ENCODE measurements around the gene TTC6.
"Not testable (repeated sequence)": the region's sequence is repeated elsewhere in the genome, so short reads cannot be mapped to it uniquely, and the experiment has no call there.

TTC6 gene

GRCh38 chr14:37594971-37595808 lies at the start of gene TTC6, which contains the start of gene FOXA1:
Gene TTC6, plus strand, starts transcription at chr14:37595629. Its CDS starts 26,436 bp downstream, at chr14:37622065.
Gene FOXA1, minus strand, starts transcription at chr14:37595249. Its CDS starts 277 bp downstream, at chr14:37594972.
- peaks cover 24% of the 10 kb centered on the region for H3K36me3 Mint-ChIP-seq
- no peak for DNase-seq
- peak within 1 kb of the TSS; percentile 41 for H3K4me3 Mint-ChIP-seq
- H3K27ac Mint-ChIP-seq: peak within 1 kb of the TSS; percentile 82
- peaks cover 98% of the 10 kb centered on the region for H3K27me3 Mint-ChIP-seq
- H3K4me1 Mint-ChIP-seq: peaks cover 17% of the 10 kb centered on the region
- H3K9me3 Mint-ChIP-seq: peaks cover 11% of the 10 kb centered on the region
- CTCF ChIA-PET: no interaction called here

GRCh38 chr14:37546621-37547447 lies 48.6 kb upstream of the TTC6 start:
- CTCF ChIA-PET: no interaction called here
- H3K36me3 Mint-ChIP-seq: no peaks in the 10 kb centered on the region
- DNase-seq: no peak
- H3K4me1 Mint-ChIP-seq: no peaks in the 10 kb centered on the region
- no peak overlapping the region for H3K4me3 Mint-ChIP-seq
- no peak overlapping the region for H3K27ac Mint-ChIP-seq
- no peaks in the 10 kb centered on the region for H3K27me3 Mint-ChIP-seq
- H3K9me3 Mint-ChIP-seq: no peaks in the 10 kb centered on the region

- DNase-seq: no peak
- peaks cover 8% of the 10 kb centered on the region for H3K9me3 Mint-ChIP-seq
- no peaks in the 10 kb centered on the region for H3K4me1 Mint-ChIP-seq
- CTCF ChIA-PET: no interaction called here
- no peaks in the 10 kb centered on the region for H3K27me3 Mint-ChIP-seq
- H3K36me3 Mint-ChIP-seq: no peaks in the 10 kb centered on the region
- H3K27ac Mint-ChIP-seq: no peak overlapping the region
- no peak overlapping the region for H3K4me3 Mint-ChIP-seq
Observed at GRCh38 chr14:37550511-37550910, 44.9 kb upstream of the TTC6 start.

GRCh38 chr14:37551119-37551518 lies 44.3 kb upstream of the TTC6 start:
- no peak for DNase-seq
- no peaks in the 10 kb centered on the region for H3K27me3 Mint-ChIP-seq
- no peaks in the 10 kb centered on the region for H3K36me3 Mint-ChIP-seq
- H3K4me3 Mint-ChIP-seq: no peak overlapping the region
- no peaks in the 10 kb centered on the region for H3K4me1 Mint-ChIP-seq
- CTCF ChIA-PET: no interaction called here
- H3K9me3 Mint-ChIP-seq: peaks cover 8% of the 10 kb centered on the region
- H3K27ac Mint-ChIP-seq: no peak overlapping the region

- H3K9me3 Mint-ChIP-seq: peaks cover 12% of the 10 kb centered on the region
- no peaks in the 10 kb centered on the region for H3K27me3 Mint-ChIP-seq
- H3K27ac Mint-ChIP-seq: no peak overlapping the region
- no peaks in the 10 kb centered on the region for H3K4me1 Mint-ChIP-seq
- CTCF ChIA-PET: no interaction called here
- no peak for DNase-seq
- H3K4me3 Mint-ChIP-seq: no peak overlapping the region
- peaks cover 2% of the 10 kb centered on the region for H3K36me3 Mint-ChIP-seq
Observed at GRCh38 chr14:37553935-37554550, 41.4 kb upstream of the TTC6 start.

- DNase-seq, H3K4me1 Mint-ChIP-seq, CTCF ChIA-PET, H3K27me3 Mint-ChIP-seq, H3K27ac Mint-ChIP-seq, H3K36me3 Mint-ChIP-seq, H3K4me3 Mint-ChIP-seq: not testable (repeated sequence)
- peaks cover 12% of the 10 kb centered on the region for H3K9me3 Mint-ChIP-seq
Observed at GRCh38 chr14:37555596-37555995, 39.8 kb upstream of the TTC6 start.

- no peak for DNase-seq
- H3K27me3 Mint-ChIP-seq: no peaks in the 10 kb centered on the region
- H3K36me3 Mint-ChIP-seq: peaks cover 2% of the 10 kb centered on the region
- H3K4me3 Mint-ChIP-seq: no peak overlapping the region
- CTCF ChIA-PET: no interaction called here
- H3K9me3 Mint-ChIP-seq: peaks cover 8% of the 10 kb centered on the region
- no peak overlapping the region for H3K27ac Mint-ChIP-seq
- H3K4me1 Mint-ChIP-seq: no peaks in the 10 kb centered on the region
Observed at GRCh38 chr14:37558740-37559139, 36.7 kb upstream of the TTC6 start.

GRCh38 chr14:37559386-37559785 lies 36.0 kb upstream of the TTC6 start:
- peaks cover 2% of the 10 kb centered on the region for H3K36me3 Mint-ChIP-seq
- no peak overlapping the region for H3K4me3 Mint-ChIP-seq
- H3K27ac Mint-ChIP-seq: no peak overlapping the region
- CTCF ChIA-PET: no interaction called here
- H3K4me1 Mint-ChIP-seq: no peaks in the 10 kb centered on the region
- DNase-seq: no peak
- H3K9me3 Mint-ChIP-seq: peaks cover 4% of the 10 kb centered on the region
- H3K27me3 Mint-ChIP-seq: no peaks in the 10 kb centered on the region

- Mint-ChIP-seq H3K27me3 (no peaks in the 10 kb centered on the region), H3K27ac (no peak overlapping the region), H3K4me3 (no peak overlapping the region), H3K36me3 (no peaks in the 10 kb centered on the region), H3K4me1 (no peaks in the 10 kb centered on the region), H3K9me3 (no peaks in the 10 kb centered on the region)
- CTCF ChIA-PET: no interaction called here
- no peak for DNase-seq
Observed at GRCh38 chr14:37563189-37563588, 32.2 kb upstream of the TTC6 start.

- Mint-ChIP-seq H3K9me3 (no peaks in the 10 kb centered on the region), H3K36me3 (no peaks in the 10 kb centered on the region), H3K4me3 (no peak overlapping the region), H3K4me1 (no peaks in the 10 kb centered on the region), H3K27me3 (no peaks in the 10 kb centered on the region), H3K27ac (no peak overlapping the region)
- no peak for DNase-seq
- CTCF ChIA-PET: no interaction called here
Observed at GRCh38 chr14:37565550-37565949, 29.9 kb upstream of the TTC6 start.

GRCh38 chr14:37566811-37567371 lies 28.5 kb upstream of the TTC6 start:
- no peaks in the 10 kb centered on the region for H3K4me1 Mint-ChIP-seq

GRCh38 chr14:37569729-37570128 lies 25.7 kb upstream of the TTC6 start:
- DNase-seq: no peak
- Mint-ChIP-seq H3K4me3 (no peak overlapping the region), H3K27ac (no peak overlapping the region), H3K9me3 (no peaks in the 10 kb centered on the region), H3K27me3 (no peaks in the 10 kb centered on the region), H3K36me3 (no peaks in the 10 kb centered on the region), H3K4me1 (no peaks in the 10 kb centered on the region)
- CTCF ChIA-PET: no interaction called here

More at GRCh38 chr14:37566811-37567371, 28.5 kb upstream of the TTC6 start:
- Mint-ChIP-seq H3K4me3 (no peak overlapping the region), H3K27me3 (no peaks in the 10 kb centered on the region), H3K9me3 (no peaks in the 10 kb centered on the region), H3K27ac (no peak overlapping the region), H3K36me3 (no peaks in the 10 kb centered on the region)
- CTCF ChIA-PET: no interaction called here
- DNase-seq: no peak

- CTCF ChIA-PET: interaction anchor here (0.6 kb wide), 1 partner anchor 140 kb away, joined by 9 read pairs; no protein-coding TSS in a partner anchor
- Mint-ChIP-seq H3K27ac (no peak overlapping the region), H3K4me1 (no peaks in the 10 kb centered on the region), H3K36me3 (no peaks in the 10 kb centered on the region), H3K4me3 (no peak overlapping the region), H3K27me3 (no peaks in the 10 kb centered on the region), H3K9me3 (no peaks in the 10 kb centered on the region)
- no peak for DNase-seq
Observed at GRCh38 chr14:37571391-37571790, 24.0 kb upstream of the TTC6 start.

GRCh38 chr14:37573356-37573755 lies 22.1 kb upstream of the TTC6 start:
- no peak for DNase-seq
- Mint-ChIP-seq H3K9me3 (no peaks in the 10 kb centered on the region), H3K27ac (no peak overlapping the region), H3K4me1 (no peaks in the 10 kb centered on the region), H3K27me3 (no peaks in the 10 kb centered on the region), H3K36me3 (no peaks in the 10 kb centered on the region), H3K4me3 (no peak overlapping the region)
- CTCF ChIA-PET: no interaction called here

Measured in activated naive CD4-positive, alpha-beta T cell treated with anti-CD3 and anti-CD28 coated beads, Interleukin-2, amount 10 ng/mL, durations not matched to agents 7 days and 5 days (primary cell).